ENCODE results near the gene WDHD1.

Gene WDHD1

GRCh38 chr14:55026441-55026792, 482 bp downstream of the WDHD1 start:
- TF ChIP-seq ZFX (IDR thresholded peaks at IDR 0.05; ENCODE audit: borderline replicate concordance) (no peak), CTCF (IDR thresholded peaks at IDR 0.05) (no peak)
- H3K27ac ChIP-seq, result peak overlapping the region; percentile 79

- peak overlapping the region; percentile 79 for H3K27ac ChIP-seq
- no peak for TF ChIP-seq ZFX (IDR thresholded peaks at IDR 0.05; ENCODE audit: borderline replicate concordance)
- no peak for TF ChIP-seq CTCF (IDR thresholded peaks at IDR 0.05)
These were observed 951 bp downstream of the WDHD1 start for GRCh38 chr14:55025948-55026347.

GRCh38 chr14:55024365-55024764, 2.5 kb downstream of the WDHD1 start:
- H3K27ac ChIP-seq, result peak overlapping the region; percentile 79

GRCh38 chr14:55019968-55020554, 6.8 kb downstream of the WDHD1 start:
- TF ChIP-seq ZFX (IDR thresholded peaks at IDR 0.05; ENCODE audit: borderline replicate concordance), result no peak
- no peak for TF ChIP-seq CTCF (IDR thresholded peaks at IDR 0.05)
- H3K27ac ChIP-seq, result no peak overlapping the region

GRCh38 chr14:55015006-55015405, 11.9 kb downstream of the WDHD1 start:
- H3K27ac ChIP-seq, result no peak overlapping the region
- TF ChIP-seq ZFX (IDR thresholded peaks at IDR 0.05; ENCODE audit: borderline replicate concordance), result no peak
- no peak for TF ChIP-seq CTCF (IDR thresholded peaks at IDR 0.05)

GRCh38 chr14:55005071-55005470, 21.8 kb downstream of the WDHD1 start:
- no peak for TF ChIP-seq ZFX (IDR thresholded peaks at IDR 0.05; ENCODE audit: borderline replicate concordance)
- TF ChIP-seq CTCF (IDR thresholded peaks at IDR 0.05), result no peak
- no peak overlapping the region for H3K27ac ChIP-seq

GRCh38 chr14:55000381-55000780, 26.5 kb downstream of the WDHD1 start:
- H3K27ac ChIP-seq, result no peak overlapping the region
- TF ChIP-seq ZFX (IDR thresholded peaks at IDR 0.05; ENCODE audit: borderline replicate concordance), result no peak
- no peak for TF ChIP-seq CTCF (IDR thresholded peaks at IDR 0.05)

- H3K27ac ChIP-seq, result no peak overlapping the region
- TF ChIP-seq ZFX (IDR thresholded peaks at IDR 0.05; ENCODE audit: borderline replicate concordance) (no peak), CTCF (IDR thresholded peaks at IDR 0.05) (no peak)
These were observed 41.7 kb downstream of the WDHD1 start for GRCh38 chr14:54985156-54985555.
